PC-3 (cell line): ENCODE results near the gene GPS2. TPM values are rescaled to one million over a fixed set of nuclear protein-coding genes. Genes with fewer than 3 reads are reported as not detected.
A peak's percentile ranks its signal among the peaks of the same experiment; 100 is the strongest.

ENCODE experiments used
- ATAC-seq: fragments of 200-7000 bp; cut with Tn5 transposase; 2 replicates; pipeline ENCODE4 v1.9.1; 2020; ENCODE audit warnings: mild to moderate bottlenecking, moderate library complexity
- BruUV-seq: library from RNA; stranded (reverse); fragments of 400-500 nt; replicated peaks from 2 replicates; lab custom pipeline; 2021; lab: Mats Ljungman, UMichigan
- CTCF ChIA-PET: fragments of 300-600 bp; sonication (Branson Sonifier 250); formaldehyde crosslinking; loops from one replicate; lab custom pipeline; 2022; ENCODE audit warnings: antibody characterized with exemption; lab: Charles Lee
- POLR2A ChIA-PET: fragments of 300-600 bp; sonication (Branson Sonifier 250); formaldehyde crosslinking; loops from one replicate; lab custom pipeline; 2022; ENCODE audit warnings: antibody characterized with exemption; ENCODE audit not compliant: unreplicated experiment; lab: Charles Lee
- DNase-seq: peaks from one replicate; pipeline ENCODE4 v3.0.0-alpha.2; 2015
- H2AFZ ChIP-seq: fragments of 300-600 bp; sonication (generic); 2 replicates; pipeline ENCODE4 v1.6.0; 2016; ENCODE audit warnings: antibody characterized with exemption, low read length
- H3F3A ChIP-seq: fragments of 300-600 bp; sonication (generic); one replicate; pipeline ENCODE4 v1.6.0; 2017; ENCODE audit warnings: antibody characterized with exemption, low read length, control low read depth, mild to moderate bottlenecking; ENCODE audit not compliant: unreplicated experiment
- H3K27ac ChIP-seq: fragments of 300-600 bp; sonication (generic); 2 replicates; pipeline ENCODE4 v1.5.1; 2016; ENCODE audit warnings: mild to moderate bottlenecking, low read length
- H3K27me3 ChIP-seq: fragments of 300-600 bp; sonication (generic); 2 replicates; pipeline ENCODE4 v1.6.1; 2016; ENCODE audit warnings: low read length, mixed read lengths
- H3K36me3 ChIP-seq: fragments of 300-600 bp; sonication (generic); 2 replicates; pipeline ENCODE4 v1.6.1; 2016; ENCODE audit warnings: low read depth, mixed run types, low read length, mixed read lengths
- H3K4me1 ChIP-seq: fragments of 300-600 bp; sonication (generic); 2 replicates; pipeline ENCODE4 v1.5.1; 2016; ENCODE audit warnings: low read length; ENCODE audit not compliant: insufficient read depth
- H3K4me2 ChIP-seq: fragments of 300-600 bp; sonication (generic); 2 replicates; pipeline ENCODE4 v1.6.0; 2016; ENCODE audit warnings: low read length
- H3K4me3 ChIP-seq: fragments of 300-600 bp; sonication (generic); 2 replicates; pipeline ENCODE4 v1.5.1; 2016; ENCODE audit warnings: mild to moderate bottlenecking, low read length, mixed read lengths
- H3K79me2 ChIP-seq: fragments of 300-600 bp; sonication (generic); 2 replicates; pipeline ENCODE4 v1.6.1; 2017; ENCODE audit warnings: low read length, mixed read lengths
- H3K9ac ChIP-seq: fragments of 300-600 bp; sonication (generic); 2 replicates; pipeline ENCODE4 v1.6.0; 2016; ENCODE audit warnings: mild to moderate bottlenecking, low read length
- H3K9me2 ChIP-seq: fragments of 300-600 bp; sonication (generic); replicated peaks from 2 replicates; pipeline ENCODE4 v1.6.1; 2016; ENCODE audit warnings: mixed run types, low read length, mixed read lengths
- H3K9me3 ChIP-seq: fragments of 300-600 bp; sonication (generic); 2 replicates; pipeline ENCODE4 v1.6.1; 2016; ENCODE audit warnings: low read length, mixed read lengths
- H4K20me1 ChIP-seq: fragments of 300-600 bp; sonication (generic); 2 replicates; pipeline ENCODE4 v1.6.1; 2016; ENCODE audit warnings: low read length, mixed read lengths
- CTCF ChIP-seq: fragments of 300-600 bp; sonication (generic); conservative IDR thresholded peaks from 2 replicates; pipeline ENCODE4 v1.5.1; 2017; ENCODE audit warnings: antibody characterized with exemption, low read depth, mild to moderate bottlenecking, low read length
- EZH2 ChIP-seq: fragments of 300-600 bp; sonication (generic); IDR thresholded peaks from one replicate; pipeline ENCODE4 v1.6.1; 2017; ENCODE audit warnings: antibody characterized with exemption, mild to moderate bottlenecking, low read length; ENCODE audit not compliant: unreplicated experiment
- EZH2phosphoT487 ChIP-seq: fragments of 300-600 bp; sonication (generic); IDR thresholded peaks from 2 replicates; pipeline ENCODE4 v1.6.1; 2018; ENCODE audit warnings: mild to moderate bottlenecking, antibody characterized with exemption, low read length, borderline replicate concordance
- intact Hi-C: fragments of 100-400 bp; cut with micrococcal nuclease; formaldehyde crosslinking; loops from 2 replicates; pipeline ENCODE4 v1.9.0; 2023
- total RNA-seq: library from RNA; depleted of rRNA; stranded (reverse); fragments of >200 nt; gene quantifications from 2 replicates; pipeline ENCODE4 v1.2.3, GENCODE V29; 2014

GPS2 gene
- total RNA-seq, 1 experiment from 2014 or later: 30.8 TPM

DNA sequence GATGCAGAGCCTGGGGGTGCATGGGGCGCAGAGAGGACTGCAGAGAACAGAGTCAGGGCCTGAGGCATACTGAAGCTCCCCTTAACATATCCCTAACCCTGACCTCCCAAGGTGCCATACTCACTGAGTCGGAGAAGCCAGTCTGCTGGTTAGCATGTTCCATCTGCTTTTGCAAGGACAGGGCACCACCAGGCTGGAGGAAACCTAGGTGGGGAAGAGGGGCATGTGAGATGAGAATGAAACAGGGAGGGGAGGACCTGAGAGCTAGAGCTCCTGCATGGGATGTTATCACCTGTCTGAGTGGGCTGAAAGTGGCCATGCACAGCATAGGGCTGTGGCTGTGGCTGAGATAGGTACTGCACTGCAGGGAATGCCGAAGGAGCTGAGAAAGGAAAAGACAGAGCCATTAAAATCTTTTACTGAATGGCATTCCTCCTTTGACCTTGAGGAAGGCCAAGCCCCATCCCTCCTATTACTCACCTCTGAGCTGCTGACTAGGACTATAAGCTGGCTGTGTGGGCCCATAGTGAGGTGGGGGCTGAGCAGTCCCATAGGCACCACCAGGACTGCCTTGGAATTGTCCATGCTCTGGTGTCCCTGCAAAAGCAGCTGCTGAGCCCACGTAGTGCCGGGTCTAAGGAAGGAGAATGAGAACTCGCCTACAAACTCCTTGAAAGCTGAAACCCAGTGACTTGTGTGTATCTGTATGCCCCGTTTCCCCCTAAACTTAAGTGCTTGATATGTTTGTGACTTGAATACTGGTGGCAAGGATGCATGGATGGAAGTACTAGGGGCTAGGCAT lies 1.9 kb downstream of the GPS2 start:
- CTCF ChIA-PET: interaction anchor here (0.7 kb wide), 1 partner anchor 16 kb away, joined by 3 read pairs; no protein-coding TSS in a partner anchor
- H3K4me1 ChIP-seq: peaks cover 26% of the 10 kb centered on the region; the same call in 1 of the 2 replicates
- ATAC-seq: peak; percentile 20; the same call in 1 of the 2 replicates
- H3K27me3 ChIP-seq: no peaks in the 10 kb centered on the region
- peak overlapping the region; percentile 96 for H3K4me2 ChIP-seq
- BruUV-seq: no TSS peak
- H3K9me3 ChIP-seq: no peaks in the 10 kb centered on the region
- POLR2A ChIA-PET: no interaction called here
- no peak overlapping the region for H3K9ac ChIP-seq
- peaks cover 42% of the 10 kb centered on the region for H3K79me2 ChIP-seq
- peaks cover 12% of the 10 kb centered on the region for H3F3A ChIP-seq
- peak; percentile 37 for DNase-seq
- H3K27ac ChIP-seq: no peak overlapping the region
- intact Hi-C loops: no loop called here
- peaks cover 35% of the 10 kb centered on the region for H3K36me3 ChIP-seq
- H2AFZ ChIP-seq: no peak overlapping the region
- TF ChIP-seq CTCF: no peak
- TF ChIP-seq EZH2phosphoT487: no peak
- TF ChIP-seq EZH2: no peak
- no peaks in the 10 kb centered on the region for H3K9me2 ChIP-seq
- H4K20me1 ChIP-seq: peaks cover 43% of the 10 kb centered on the region
- H3K4me3 ChIP-seq: peak overlapping the region; percentile 86; the same call in 1 of the 2 replicates

GRCh38 chr17:7312432-7313087 lies 2.6 kb downstream of the GPS2 start:
- TF ChIP-seq EZH2phosphoT487: no peak
- peaks cover 35% of the 10 kb centered on the region for H3K36me3 ChIP-seq
- H3K4me1 ChIP-seq: peaks cover 26% of the 10 kb centered on the region; the same call in 1 of the 2 replicates
- BruUV-seq: no TSS peak
- H3K27me3 ChIP-seq: no peaks in the 10 kb centered on the region
- no peak overlapping the region for H3K4me3 ChIP-seq
- H3K4me2 ChIP-seq: peak overlapping the region; percentile 96; the same call in 1 of the 2 replicates
- no peaks in the 10 kb centered on the region for H3K9me3 ChIP-seq
- ATAC-seq (no peak), DNase-seq (no peak)
- CTCF ChIA-PET: interaction anchor here (0.7 kb wide), 1 partner anchor 17 kb away, joined by 3 read pairs; no protein-coding TSS in a partner anchor
- H3K27ac ChIP-seq: no peak overlapping the region
- intact Hi-C loops: no loop called here
- no peak overlapping the region for H2AFZ ChIP-seq
- peaks cover 50% of the 10 kb centered on the region for H3K79me2 ChIP-seq
- no peaks in the 10 kb centered on the region for H3K9me2 ChIP-seq
- no peak overlapping the region for H3K9ac ChIP-seq
- peaks cover 43% of the 10 kb centered on the region for H4K20me1 ChIP-seq
- H3F3A ChIP-seq: peaks cover 12% of the 10 kb centered on the region
- POLR2A ChIA-PET: no interaction called here

DNA sequence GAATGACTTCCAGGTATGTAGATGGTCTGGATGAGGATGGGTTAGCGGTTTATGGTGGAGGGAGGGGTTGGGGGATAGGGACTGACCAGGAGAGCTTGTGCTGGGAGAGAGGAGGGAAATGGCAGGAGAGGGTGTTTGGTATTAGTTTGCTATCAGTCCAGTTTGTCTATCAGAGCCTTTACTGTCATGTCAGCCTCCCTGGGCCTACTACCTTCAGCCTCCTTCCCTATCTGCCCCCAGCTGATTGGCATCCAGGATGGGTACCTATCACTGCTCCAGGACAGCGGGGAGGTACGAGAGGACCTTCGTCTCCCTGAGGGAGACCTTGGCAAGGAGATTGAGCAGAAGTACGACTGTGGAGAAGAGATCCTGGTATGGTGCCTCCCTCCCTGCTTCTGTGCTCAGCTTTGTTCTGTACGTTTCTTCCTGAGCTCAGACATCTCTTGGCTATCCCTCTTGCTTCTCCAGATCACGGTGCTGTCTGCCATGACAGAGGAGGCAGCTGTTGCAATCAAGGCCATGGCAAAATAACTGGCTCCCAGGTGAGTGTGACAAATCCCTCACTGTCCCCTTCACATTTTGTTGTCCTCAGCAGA lies 4.0 kb downstream of the GPS2 start:
- Histone ChIP-seq H3K9ac (no peak overlapping the region), H3K9me3 (no peaks in the 10 kb centered on the region), H3F3A (peaks cover 12% of the 10 kb centered on the region), H3K4me3 (no peak overlapping the region), H3K4me1 (peaks cover 29% of the 10 kb centered on the region; the same call in 1 of the 2 replicates), H2AFZ (no peak overlapping the region), H3K9me2 (no peaks in the 10 kb centered on the region), H3K36me3 (peaks cover 35% of the 10 kb centered on the region), H3K4me2 (0 out of 2 replicates have a peak overlapping the region, but pooled peaks have one; percentile 93), H3K27ac (no peak overlapping the region), H3K27me3 (no peaks in the 10 kb centered on the region), H4K20me1 (peaks cover 43% of the 10 kb centered on the region), H3K79me2 (peaks cover 51% of the 10 kb centered on the region)
- no peak for DNase-seq
- no peak for TF ChIP-seq EZH2phosphoT487
- TF ChIP-seq EZH2: no peak
- TF ChIP-seq CTCF: no peak
- intact Hi-C loops: no loop called here
- POLR2A ChIA-PET: no interaction called here
- CTCF ChIA-PET: no interaction called here
- ATAC-seq: no peak
- no TSS peak for BruUV-seq
